T-helper 1 cell treated with Interleukin-12 subunit alpha and Interleukin-12 subunit beta and Interleukin-4 antibody, amounts not matched to agents 30 ng/mL and 1 ng/mL, for 36 hours (primary cell): Measurements from ENCODE around the gene TMPRSS13. TPM values are rescaled to one million over a fixed set of nuclear protein-coding genes. Genes with fewer than 3 reads are reported as not detected.

Source experiments
- intact Hi-C: fragments of 100-400 bp; cut with micrococcal nuclease; formaldehyde crosslinking; loops from one replicate; pipeline ENCODE4 v1.15.1; 2024
- total RNA-seq: library from RNA; stranded (reverse); gene quantifications from 2 replicates; pipeline ENCODE4 v1.2.3, GENCODE V29; 2022

Gene TMPRSS13
- total RNA-seq, 1 donor from 2014 or later: 1.7 TPM

DNA sequence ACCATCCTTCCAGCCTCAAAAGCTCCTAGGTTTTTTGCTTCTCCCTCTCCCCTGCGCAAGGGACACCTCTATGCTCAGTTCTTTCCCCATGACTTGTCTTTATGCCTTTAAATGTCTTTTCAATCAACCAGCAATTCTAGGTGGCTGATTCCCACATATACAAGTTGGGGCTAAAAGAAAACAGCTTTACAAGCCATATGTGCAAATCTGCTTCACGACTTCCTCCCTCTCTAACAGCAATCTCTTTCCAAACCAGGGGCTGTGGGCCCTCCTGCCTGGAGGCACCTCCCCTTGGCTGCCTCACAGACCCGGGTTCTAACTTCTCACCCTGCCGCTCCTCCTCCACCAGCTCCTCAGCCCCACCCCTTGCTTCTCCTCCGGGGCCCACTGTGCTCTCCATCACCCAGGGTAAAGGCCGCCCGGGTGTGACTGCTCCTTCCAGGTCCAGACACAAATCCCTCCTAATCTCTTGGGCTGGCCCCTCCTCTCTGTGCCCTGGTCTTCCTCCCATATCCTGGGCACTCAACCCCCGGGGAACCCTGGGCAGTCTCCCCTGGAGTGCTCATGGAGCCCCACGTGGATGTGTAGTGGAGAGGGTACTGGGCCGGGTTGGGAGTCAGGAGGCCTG is 14.1 kb downstream of the TMPRSS13 start:
- intact Hi-C loops: no loop called here

DNA sequence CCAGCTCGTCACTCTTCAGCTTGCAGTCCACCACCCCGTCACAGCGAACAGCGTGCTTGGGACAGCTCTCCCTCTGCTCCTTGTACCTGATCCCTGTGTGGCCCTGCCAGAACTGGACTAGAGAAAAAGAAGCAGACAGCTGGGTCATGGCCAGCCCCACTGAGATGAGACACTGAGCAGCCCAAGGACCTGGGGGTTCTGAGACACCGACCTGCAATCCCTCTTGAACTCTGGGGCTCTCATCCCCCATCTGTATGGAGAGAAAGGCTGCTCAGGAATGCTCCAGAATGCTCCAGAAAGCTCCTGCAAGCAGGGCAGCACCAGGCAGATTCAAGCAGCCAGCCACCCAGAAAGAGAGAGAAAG is 14.8 kb downstream of the TMPRSS13 start:
- intact Hi-C loops: no loop called here

- intact Hi-C loops: no loop called here
These were observed 15.3 kb downstream of the TMPRSS13 start for GRCh38 chr11:117913736-117914397.

DNA sequence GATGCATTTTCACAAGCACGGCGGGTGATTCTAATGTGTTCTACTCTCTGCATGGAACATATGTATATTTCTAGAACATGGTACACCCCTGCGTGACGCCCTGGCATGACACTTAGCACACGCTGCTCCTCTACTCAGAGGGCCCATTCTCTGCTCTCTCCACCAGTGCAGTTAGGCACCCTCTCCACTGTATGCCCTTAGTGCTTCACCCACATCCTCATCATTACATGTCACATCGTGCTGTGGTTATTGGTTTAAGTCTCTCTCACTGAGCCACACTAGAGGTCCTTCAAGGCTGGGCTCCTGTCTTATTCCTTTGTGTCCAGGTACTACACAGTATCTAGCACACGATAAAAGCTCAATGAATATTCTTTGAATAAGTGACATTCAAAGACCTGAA is 16.7 kb downstream of the TMPRSS13 start:
- intact Hi-C loops: no loop called here

- intact Hi-C loops: no loop called here
These were observed 17.5 kb downstream of the TMPRSS13 start for GRCh38 chr11:117911694-117912093.

DNA sequence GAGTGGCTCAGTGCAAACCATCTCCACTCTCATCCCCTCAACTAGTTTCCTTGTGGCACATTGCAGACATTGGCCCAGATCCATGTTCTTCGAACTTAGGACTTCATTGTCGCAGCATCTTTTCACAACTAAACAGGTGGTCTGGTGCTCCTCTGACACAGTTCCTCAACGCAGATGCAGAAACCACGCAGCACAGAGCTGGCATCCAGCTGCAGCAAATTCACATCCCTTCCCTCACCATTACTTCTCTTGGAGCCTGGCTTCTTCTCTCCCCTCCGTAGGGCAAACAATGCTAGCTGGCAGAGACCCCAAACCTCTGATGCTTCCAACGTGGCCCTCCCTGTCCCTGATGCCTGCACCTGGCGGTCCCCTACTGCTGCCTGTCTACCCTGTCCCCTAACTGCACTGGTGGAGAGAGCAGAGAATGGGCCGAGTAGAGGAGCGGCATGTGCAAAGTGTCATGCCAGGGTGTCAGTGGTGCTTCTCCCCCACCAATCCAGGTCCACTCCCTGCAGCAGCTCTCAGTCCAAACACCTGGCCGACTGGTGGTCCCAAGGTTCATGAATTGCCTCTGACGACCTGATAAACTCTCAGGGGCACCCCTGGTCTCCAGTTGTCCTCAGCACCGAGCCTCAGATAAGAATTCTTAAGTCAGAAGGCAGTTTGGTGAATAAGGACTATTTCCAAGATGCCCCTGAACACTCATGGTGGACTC is 18.1 kb downstream of the TMPRSS13 start:
- intact Hi-C loops: no loop called here

DNA sequence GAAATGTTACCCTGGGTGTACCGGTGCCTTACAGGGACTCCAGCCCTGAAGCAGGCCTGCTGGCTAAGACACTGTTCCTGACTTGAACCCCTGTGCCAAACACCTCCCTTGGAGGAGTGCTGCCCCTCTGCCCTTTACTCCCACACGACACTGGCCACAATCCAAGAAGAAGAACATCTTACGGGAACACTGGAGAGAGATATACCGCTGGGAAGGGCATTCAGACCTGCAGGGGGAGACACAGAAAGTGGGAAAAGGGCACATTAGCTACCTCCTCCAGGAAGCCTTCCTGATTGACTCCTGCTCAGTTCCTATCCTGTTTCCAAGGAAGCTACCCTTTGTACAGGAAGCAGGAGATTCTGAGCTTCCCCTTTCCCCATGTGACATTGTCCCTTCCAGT is 18.7 kb downstream of the TMPRSS13 start:
- intact Hi-C loops: no loop called here

GRCh38 chr11:117909611-117910382 is 19.4 kb downstream of the TMPRSS13 start:
- intact Hi-C loops: no loop called here

- intact Hi-C loops: no loop called here
These were observed 20.1 kb downstream of the TMPRSS13 start for GRCh38 chr11:117908959-117909610.

DNA sequence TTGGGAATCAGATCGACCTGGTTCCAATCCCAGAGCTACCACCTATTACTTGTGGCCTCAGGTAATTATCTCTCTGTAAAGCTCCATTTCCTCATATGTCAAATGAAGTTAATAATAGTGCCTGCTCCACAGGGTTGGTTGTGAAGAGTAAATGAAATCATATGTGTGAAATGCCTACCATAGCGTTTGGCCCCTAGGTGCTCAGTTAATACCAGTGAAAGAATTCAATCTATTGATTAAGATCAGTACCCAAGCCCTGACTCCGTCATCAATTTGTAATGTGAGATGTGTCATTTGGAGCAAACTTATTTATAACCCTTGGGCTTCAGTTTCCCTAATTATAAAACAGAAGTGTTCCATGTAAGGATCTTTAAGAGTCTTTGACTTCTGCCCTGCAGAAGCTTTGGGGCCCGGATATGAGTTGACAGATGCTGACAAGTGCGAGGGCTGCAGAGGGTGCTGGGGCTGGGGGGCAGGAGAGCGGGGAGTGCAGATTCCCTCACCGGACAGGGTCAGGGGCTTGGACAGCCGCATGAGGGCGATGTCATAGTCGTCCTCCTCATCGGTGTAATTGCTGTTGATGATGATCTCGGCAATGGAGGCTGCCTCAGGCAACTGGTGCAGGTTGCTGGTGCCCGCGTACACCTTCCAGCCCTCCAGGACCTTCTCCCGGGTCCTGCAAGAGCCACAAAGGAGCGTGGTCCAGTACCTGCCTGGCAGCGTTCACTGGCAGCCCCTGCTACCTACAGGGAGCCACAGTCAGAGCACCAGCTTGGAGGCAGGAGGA is 20.9 kb downstream of the TMPRSS13 start:
- intact Hi-C loops: no loop called here

DNA sequence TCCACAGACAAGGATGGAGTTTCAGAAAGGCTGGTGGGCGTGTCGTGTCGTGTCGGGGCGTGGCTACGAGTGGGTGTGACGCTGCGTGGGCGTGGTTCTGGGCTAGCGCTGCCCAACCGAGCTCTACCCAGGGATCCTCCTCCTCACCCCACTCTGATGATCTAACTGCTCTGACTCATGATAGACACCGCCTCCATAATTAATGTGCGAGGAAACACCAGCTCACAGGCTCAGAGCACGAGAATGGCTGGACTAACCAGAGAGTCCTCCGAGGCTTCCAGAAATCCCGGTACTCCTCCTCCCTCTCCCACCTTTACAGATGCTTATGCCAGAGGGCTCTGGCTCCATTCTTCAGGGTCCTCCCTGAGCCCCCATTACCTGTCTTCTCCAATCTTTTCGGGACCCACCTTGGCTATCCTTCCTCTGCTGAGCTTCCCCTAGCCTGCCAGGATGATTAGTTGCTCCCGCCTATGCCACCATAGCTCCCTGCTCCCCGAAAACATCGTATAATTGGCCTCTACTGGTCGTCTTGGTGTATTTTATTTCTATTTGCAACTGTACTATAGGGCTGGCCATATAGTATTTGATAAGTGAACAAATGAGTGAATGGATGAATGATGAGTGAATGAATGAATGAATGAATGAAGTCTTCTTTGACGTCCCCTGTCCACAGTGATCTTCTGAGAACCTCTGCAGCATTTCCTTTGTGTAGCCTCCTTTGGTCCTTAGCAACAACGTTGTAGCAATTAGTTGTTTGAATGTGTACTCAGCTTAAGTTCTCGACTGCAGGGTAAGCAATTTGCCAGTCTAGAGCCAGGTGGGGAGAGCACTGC is 21.7 kb downstream of the TMPRSS13 start:
- intact Hi-C loops: loop anchor here (1.0 to 2.0 kb wide), 2 partner anchors 63 to 79 kb away; no protein-coding TSS in a partner anchor

- intact Hi-C loops: loop anchor here (1.0 to 2.0 kb wide), 2 partner anchors 62 to 78 kb away; no protein-coding TSS in a partner anchor
These were observed 22.5 kb downstream of the TMPRSS13 start for GRCh38 chr11:117906710-117907109.

- intact Hi-C loops: loop anchor here (2.0 kb wide), 1 partner anchor 61 kb away; no protein-coding TSS in a partner anchor
These were observed 23.1 kb downstream of the TMPRSS13 start for GRCh38 chr11:117906126-117906525.

- intact Hi-C loops: no loop called here
These were observed 23.7 kb downstream of the TMPRSS13 start for GRCh38 chr11:117905524-117905923.

DNA sequence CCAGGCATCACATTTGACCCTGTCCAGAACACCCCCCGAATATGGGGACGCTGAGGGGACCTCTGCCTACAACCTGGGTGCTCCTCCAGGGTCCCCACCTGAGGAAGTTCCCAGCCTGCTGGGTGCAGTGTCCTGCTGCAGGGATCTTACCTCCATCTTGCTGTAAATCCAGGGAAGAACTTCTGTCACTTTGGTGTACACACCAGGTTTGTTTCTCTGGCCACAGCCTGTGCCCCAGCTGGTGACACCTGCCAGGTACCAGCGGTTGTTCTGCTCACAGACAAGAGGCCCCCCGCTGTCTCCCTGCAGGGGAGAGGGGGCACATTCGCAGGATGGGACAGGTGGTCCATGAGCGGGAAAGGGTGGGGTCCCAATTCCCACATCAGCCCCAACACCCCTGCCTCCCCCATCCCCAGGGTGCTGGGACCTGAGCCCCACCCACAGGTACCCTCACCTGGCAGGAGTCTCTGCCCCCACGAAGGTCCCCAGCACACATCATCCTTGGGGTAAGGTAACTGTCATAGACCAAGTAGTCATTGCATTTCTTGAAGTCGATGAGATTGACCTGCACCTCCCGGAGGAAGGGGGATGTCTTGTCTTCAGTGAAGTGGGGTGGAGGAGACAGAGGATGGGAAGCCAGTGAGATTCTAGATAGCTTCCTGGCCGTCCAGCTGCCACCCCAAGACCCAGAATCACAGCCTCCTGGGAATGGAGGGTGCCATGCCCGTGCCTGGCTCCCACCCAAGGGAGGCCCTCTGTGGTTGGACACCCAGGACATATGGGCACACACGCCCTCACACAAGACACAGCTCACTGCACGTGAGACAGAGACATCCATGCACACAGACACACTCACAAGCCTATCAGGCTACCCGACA is 25.5 kb downstream of the TMPRSS13 start:
- intact Hi-C loops: no loop called here

- intact Hi-C loops: no loop called here
These were observed 27.0 kb downstream of the TMPRSS13 start for GRCh38 chr11:117902001-117902845.

DNA sequence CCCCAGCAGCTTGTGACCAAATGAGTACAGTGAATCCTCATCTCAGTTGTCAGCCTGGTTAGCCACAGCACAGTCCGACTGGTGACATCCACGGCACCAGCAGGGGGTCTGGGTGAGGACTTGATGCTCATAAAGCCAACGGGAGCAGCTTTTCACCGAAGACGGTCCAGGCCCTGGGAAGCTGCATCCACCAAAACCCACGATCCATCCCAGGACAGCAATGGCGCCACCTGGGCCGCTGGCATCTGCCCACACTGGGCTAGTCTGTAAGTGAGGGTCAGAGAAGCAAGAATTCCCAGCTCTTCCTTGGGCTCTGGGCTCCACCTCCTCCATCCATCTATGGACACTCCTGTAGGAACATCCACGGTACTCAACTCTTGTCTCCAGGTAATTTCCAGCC is 27.6 kb downstream of the TMPRSS13 start:
- intact Hi-C loops: no loop called here
